ENCODE results near the gene IL3RA.

The IL3RA gene

DNA sequence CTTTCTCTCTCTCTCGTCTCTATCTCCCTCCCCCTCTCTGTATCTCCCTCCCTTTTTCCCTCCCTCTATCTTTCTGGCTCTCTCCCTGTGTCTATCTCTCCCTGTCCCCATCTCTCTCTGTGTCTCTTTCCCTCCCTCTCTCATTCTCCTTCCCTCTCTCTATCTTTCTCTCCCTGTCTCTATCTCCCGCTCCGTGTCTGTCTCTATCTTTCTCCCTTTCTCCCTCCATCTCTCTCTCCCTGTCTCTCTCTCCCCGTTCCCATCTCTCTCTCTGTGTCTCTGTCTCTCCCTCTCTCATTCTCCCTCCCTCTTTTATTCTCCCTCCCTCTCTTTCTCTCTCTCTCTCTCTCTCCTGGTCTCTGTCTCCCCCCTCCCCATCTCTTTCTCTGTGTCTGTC, 22.9 kb downstream of the IL3RA start:
- Histone ChIP-seq H3K79me2 (ENCODE audit: control insufficient read depth, low read length) (no peaks in the 10 kb centered on the region), H3K27ac (ENCODE audit: low read depth, low read length) (no peak overlapping the region), H4K20me1 (ENCODE audit: control insufficient read depth, insufficient read depth, low read depth, low read length) (no peaks in the 10 kb centered on the region)

DNA sequence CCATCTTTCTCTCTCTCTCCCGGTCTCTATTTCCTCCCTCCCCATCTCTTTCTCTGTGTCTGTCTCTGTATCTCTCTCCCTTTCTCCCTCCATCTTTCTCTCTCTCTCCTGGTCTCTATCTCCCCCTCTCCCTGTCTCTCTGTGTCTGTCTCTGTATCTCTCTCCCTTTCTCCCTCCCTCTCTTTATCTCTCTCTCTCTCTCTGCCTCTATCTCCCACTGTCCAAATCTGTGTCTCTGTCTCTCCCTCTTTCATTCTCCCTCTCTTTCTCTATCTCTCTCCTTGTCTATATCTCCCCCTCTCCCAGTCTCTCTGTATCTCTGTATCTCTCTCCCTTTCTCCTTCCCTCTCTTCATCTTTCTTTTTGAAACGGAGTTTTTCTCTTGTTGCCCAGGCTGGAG, 23.6 kb downstream of the IL3RA start:
- no peak for TF ChIP-seq EZH2phosphoT487 (IDR thresholded peaks at IDR 0.05; ENCODE audit: borderline replicate concordance, low read length)
- TF ChIP-seq, protein P1, sequence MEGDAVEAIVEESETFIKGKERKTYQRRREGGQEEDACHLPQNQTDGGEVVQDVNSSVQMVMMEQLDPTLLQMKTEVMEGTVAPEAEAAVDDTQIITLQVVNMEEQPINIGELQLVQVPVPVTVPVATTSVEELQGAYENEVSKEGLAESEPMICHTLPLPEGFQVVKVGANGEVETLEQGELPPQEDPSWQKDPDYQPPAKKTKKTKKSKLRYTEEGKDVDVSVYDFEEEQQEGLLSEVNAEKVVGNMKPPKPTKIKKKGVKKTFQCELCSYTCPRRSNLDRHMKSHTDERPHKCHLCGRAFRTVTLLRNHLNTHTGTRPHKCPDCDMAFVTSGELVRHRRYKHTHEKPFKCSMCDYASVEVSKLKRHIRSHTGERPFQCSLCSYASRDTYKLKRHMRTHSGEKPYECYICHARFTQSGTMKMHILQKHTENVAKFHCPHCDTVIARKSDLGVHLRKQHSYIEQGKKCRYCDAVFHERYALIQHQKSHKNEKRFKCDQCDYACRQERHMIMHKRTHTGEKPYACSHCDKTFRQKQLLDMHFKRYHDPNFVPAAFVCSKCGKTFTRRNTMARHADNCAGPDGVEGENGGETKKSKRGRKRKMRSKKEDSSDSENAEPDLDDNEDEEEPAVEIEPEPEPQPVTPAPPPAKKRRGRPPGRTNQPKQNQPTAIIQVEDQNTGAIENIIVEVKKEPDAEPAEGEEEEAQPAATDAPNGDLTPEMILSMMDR (IDR thresholded peaks at IDR 0.05; ENCODE audit: low read depth, low read length, poor library complexity, severe bottlenecking) = no peak

More for the DNA sequence above, 22.9 kb downstream of the IL3RA start:
- no peaks in the 10 kb centered on the region for H3K9me2 ChIP-seq (replicated peaks; ENCODE audit: control insufficient read depth, low read length)
- H3K36me3 ChIP-seq (ENCODE audit: control insufficient read depth, low read length) = no peaks in the 10 kb centered on the region
- H3K4me1 ChIP-seq (ENCODE audit: control insufficient read depth, low read length) = peaks cover 13% of the 10 kb centered on the region
- TF ChIP-seq, protein P1 (IDR thresholded peaks at IDR 0.05; ENCODE audit: low read depth, low read length, poor library complexity, severe bottlenecking) = no peak
- no peak for TF ChIP-seq EZH2phosphoT487 (IDR thresholded peaks at IDR 0.05; ENCODE audit: borderline replicate concordance, low read length)
- H3K27me3 ChIP-seq (ENCODE audit: control insufficient read depth, low read length) = no peaks in the 10 kb centered on the region
- H3K4me3 ChIP-seq (ENCODE audit: low read length) = no peak overlapping the region
- no peak overlapping the region for H3K4me2 ChIP-seq (ENCODE audit: low read length)
- H3K9me3 ChIP-seq (ENCODE audit: control insufficient read depth, insufficient read depth, low read length) = no peaks in the 10 kb centered on the region
- peaks cover 3% of the 10 kb centered on the region; the same call in 1 of the 2 replicates for H3F3A ChIP-seq (ENCODE audit: control insufficient read depth, insufficient read depth)

DNA sequence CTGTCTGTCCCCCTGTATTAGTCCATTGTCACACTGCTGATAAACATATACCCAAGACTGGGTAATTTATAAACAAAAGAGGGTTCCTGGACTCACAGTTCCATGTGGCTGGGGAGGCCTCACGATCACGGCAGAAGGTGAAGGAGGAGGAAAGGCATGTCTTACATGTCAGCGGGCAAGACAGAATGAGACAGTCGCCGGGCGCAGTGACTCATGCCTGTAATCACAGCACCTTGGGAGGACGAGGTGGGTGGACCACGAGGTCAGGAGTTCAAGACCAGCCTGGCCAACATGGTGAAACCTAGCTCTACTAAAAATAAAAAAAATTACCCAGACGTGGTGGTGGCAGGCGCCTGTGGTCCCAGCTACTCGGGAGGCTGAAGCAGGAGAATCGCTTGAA, 24.7 kb downstream of the IL3RA start:
- H3K4me2 ChIP-seq (ENCODE audit: low read length) = no peak overlapping the region
- TF ChIP-seq, protein P1 (IDR thresholded peaks at IDR 0.05; ENCODE audit: low read depth, low read length, poor library complexity, severe bottlenecking) = no peak
- TF ChIP-seq EZH2phosphoT487 (IDR thresholded peaks at IDR 0.05; ENCODE audit: borderline replicate concordance, low read length) = no peak

More for the DNA sequence above, 23.6 kb downstream of the IL3RA start:
- no peaks in the 10 kb centered on the region for H3K36me3 ChIP-seq (ENCODE audit: control insufficient read depth, low read length)
- H3K9me2 ChIP-seq (replicated peaks; ENCODE audit: control insufficient read depth, low read length) = no peaks in the 10 kb centered on the region
- H3K4me3 ChIP-seq (ENCODE audit: low read length) = no peak overlapping the region
- peaks cover 3% of the 10 kb centered on the region; the same call in 1 of the 2 replicates for H3F3A ChIP-seq (ENCODE audit: control insufficient read depth, insufficient read depth)
- no peaks in the 10 kb centered on the region for H3K79me2 ChIP-seq (ENCODE audit: control insufficient read depth, low read length)
- no peak overlapping the region for H3K4me2 ChIP-seq (ENCODE audit: low read length)
- H3K4me1 ChIP-seq (ENCODE audit: control insufficient read depth, low read length) = peaks cover 9% of the 10 kb centered on the region
- no peaks in the 10 kb centered on the region for H4K20me1 ChIP-seq (ENCODE audit: control insufficient read depth, insufficient read depth, low read depth, low read length)
- H3K27ac ChIP-seq (ENCODE audit: low read depth, low read length) = no peak overlapping the region
- no peaks in the 10 kb centered on the region for H3K9me3 ChIP-seq (ENCODE audit: control insufficient read depth, insufficient read depth, low read length)
- H3K27me3 ChIP-seq (ENCODE audit: control insufficient read depth, low read length) = no peaks in the 10 kb centered on the region

More for the DNA sequence above, 24.7 kb downstream of the IL3RA start:
- Histone ChIP-seq H3K9me3 (ENCODE audit: control insufficient read depth, insufficient read depth, low read length) (no peaks in the 10 kb centered on the region), H3K27ac (ENCODE audit: low read depth, low read length) (no peak overlapping the region), H3K9me2 (replicated peaks; ENCODE audit: control insufficient read depth, low read length) (no peaks in the 10 kb centered on the region), H3K4me3 (ENCODE audit: low read length) (no peak overlapping the region), H3K27me3 (ENCODE audit: control insufficient read depth, low read length) (no peaks in the 10 kb centered on the region), H4K20me1 (ENCODE audit: control insufficient read depth, insufficient read depth, low read depth, low read length) (no peaks in the 10 kb centered on the region), H3K79me2 (ENCODE audit: control insufficient read depth, low read length) (no peaks in the 10 kb centered on the region), H3F3A (ENCODE audit: control insufficient read depth, insufficient read depth) (no peaks in the 10 kb centered on the region; the same call in 1 of the 2 replicates), H3K36me3 (ENCODE audit: control insufficient read depth, low read length) (no peaks in the 10 kb centered on the region), H3K4me1 (ENCODE audit: control insufficient read depth, low read length) (no peaks in the 10 kb centered on the region)
